ENCODE measurements around the gene OVCH1. TPM values are rescaled to one million over a fixed set of nuclear protein-coding genes. Genes with fewer than 3 reads are reported as not detected.

The OVCH1 gene
- total RNA-seq, 4 donors from 2014 or later = 0.17 to 0.78 TPM; not detected in 2

DNA sequence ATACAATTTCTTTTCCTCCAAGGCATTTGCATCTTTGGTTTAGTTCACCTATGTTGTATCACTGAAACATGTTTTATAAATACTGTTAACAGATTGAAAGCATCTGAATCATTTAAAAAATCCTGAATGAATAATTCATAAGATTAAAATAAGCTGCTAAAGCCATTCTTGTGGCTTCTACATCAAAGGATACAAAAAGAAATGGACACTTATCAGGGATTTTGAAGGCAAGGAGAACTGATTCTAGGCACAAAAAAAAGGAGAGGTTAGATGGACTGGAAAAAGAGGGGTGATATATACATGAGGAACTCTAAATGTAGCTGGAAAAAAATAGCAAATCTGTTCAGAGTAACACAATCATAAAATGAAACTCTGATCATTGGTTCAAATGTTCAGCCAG, 5.8 kb upstream of the OVCH1 start:
- H3K27me3 ChIP-seq = no peaks in the 10 kb centered on the region
- intact Hi-C loops (cut with DNase I) = no loop called here
- peaks cover 0 to 56% (median 12%) of the 10 kb centered on the region in 4 donors for H3K36me3 ChIP-seq
- no peak overlapping the region for H3K27ac ChIP-seq (replicated peaks in 1 of 4)
- TF ChIP-seq POLR2A (IDR thresholded peaks at IDR 0.05; ENCODE audit: low read depth) = no peak
- TF ChIP-seq EP300 (IDR thresholded peaks at IDR 0.05) = no peak
- no peak for TF ChIP-seq POLR2AphosphoS5 (IDR thresholded peaks at IDR 0.05)
- TF ChIP-seq, protein P1, sequence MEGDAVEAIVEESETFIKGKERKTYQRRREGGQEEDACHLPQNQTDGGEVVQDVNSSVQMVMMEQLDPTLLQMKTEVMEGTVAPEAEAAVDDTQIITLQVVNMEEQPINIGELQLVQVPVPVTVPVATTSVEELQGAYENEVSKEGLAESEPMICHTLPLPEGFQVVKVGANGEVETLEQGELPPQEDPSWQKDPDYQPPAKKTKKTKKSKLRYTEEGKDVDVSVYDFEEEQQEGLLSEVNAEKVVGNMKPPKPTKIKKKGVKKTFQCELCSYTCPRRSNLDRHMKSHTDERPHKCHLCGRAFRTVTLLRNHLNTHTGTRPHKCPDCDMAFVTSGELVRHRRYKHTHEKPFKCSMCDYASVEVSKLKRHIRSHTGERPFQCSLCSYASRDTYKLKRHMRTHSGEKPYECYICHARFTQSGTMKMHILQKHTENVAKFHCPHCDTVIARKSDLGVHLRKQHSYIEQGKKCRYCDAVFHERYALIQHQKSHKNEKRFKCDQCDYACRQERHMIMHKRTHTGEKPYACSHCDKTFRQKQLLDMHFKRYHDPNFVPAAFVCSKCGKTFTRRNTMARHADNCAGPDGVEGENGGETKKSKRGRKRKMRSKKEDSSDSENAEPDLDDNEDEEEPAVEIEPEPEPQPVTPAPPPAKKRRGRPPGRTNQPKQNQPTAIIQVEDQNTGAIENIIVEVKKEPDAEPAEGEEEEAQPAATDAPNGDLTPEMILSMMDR (IDR thresholded peaks at IDR 0.05) = no peak
- DNase-seq (ENCODE audit: extremely low spot score) = no peak
- no peak overlapping the region for H3K4me3 ChIP-seq
- no peaks in the 10 kb centered on the region for H3K4me1 ChIP-seq
- H3K9me3 ChIP-seq = no peaks in the 10 kb centered on the region

DNA sequence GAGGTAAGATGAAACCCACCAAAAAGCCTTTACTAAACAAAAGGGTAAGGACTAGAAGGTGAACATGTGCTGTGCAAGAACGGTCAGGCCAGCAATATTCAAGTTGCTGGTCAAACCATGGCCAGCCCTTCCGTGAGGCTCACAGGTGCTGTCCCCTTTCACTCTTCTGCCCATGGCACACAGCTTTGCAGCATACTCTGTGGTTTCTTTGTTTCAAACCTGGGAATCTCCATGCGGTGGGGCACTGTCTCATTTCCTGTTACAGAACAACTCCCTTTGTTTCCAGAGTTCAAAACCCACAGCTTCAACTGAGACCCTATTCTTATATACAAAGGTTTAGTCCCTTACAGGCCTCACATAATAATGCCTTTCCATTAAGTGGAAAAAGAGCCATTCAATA, 1.7 kb upstream of the OVCH1 start:
- peaks cover 0 to 21% (median 2%) of the 10 kb centered on the region in 4 donors for H3K36me3 ChIP-seq
- WGBS = 90% methylated on average over 3 of the region's 3 CpGs

DNA sequence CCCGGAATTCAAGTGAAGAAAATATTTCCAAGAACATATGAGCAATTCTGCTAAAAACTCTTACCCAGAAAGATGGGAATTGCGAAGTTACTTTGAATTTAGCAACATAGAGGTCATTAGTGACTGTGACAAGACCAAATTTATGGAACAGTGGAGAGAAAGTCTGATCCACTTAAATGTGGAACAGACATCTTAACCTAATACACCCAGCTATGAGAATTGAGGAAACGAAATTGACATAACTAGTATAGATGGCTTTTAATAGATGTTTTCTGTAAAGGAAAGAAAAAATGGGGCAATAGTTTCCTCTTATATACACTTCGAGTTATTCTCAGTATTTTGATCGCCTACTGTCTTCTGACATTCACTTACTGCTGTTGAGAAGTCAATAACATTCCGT, 4.6 kb downstream of the OVCH1 start:
- DNase-seq (ENCODE audit: extremely low spot score) = no peak
- intact Hi-C loops (cut with DNase I) = no loop called here
- TF ChIP-seq, protein P1 (IDR thresholded peaks at IDR 0.05) = no peak
- TF ChIP-seq EP300 (IDR thresholded peaks at IDR 0.05) = no peak
- H3K36me3 ChIP-seq = no peaks in the 10 kb centered on the region
- H3K9me3 ChIP-seq = no peaks in the 10 kb centered on the region
- no peak overlapping the region for H3K27ac ChIP-seq (replicated peaks in 1 of 4)
- H3K4me1 ChIP-seq = no peaks in the 10 kb centered on the region
- H3K27me3 ChIP-seq = no peaks in the 10 kb centered on the region
- 83% methylated on average over 6 of the region's 6 CpGs for WGBS
- H3K4me3 ChIP-seq = no peak overlapping the region

More for the DNA sequence above, 1.7 kb upstream of the OVCH1 start:
- TF ChIP-seq, protein P1 (IDR thresholded peaks at IDR 0.05) = no peak
- TF ChIP-seq POLR2A (IDR thresholded peaks at IDR 0.05; ENCODE audit: low read depth) = no peak
- no peak for TF ChIP-seq POLR2AphosphoS5 (IDR thresholded peaks at IDR 0.05)
- no peak for TF ChIP-seq EP300 (IDR thresholded peaks at IDR 0.05)
- H3K4me1 ChIP-seq = no peaks in the 10 kb centered on the region
- DNase-seq (ENCODE audit: extremely low spot score) = no peak
- H3K9me3 ChIP-seq = no peaks in the 10 kb centered on the region
- H3K27ac ChIP-seq (replicated peaks in 1 of 4) = no peak overlapping the region
- H3K27me3 ChIP-seq = no peaks in the 10 kb centered on the region
- intact Hi-C loops (cut with DNase I) = no loop called here
- H3K4me3 ChIP-seq = no peak overlapping the region

DNA sequence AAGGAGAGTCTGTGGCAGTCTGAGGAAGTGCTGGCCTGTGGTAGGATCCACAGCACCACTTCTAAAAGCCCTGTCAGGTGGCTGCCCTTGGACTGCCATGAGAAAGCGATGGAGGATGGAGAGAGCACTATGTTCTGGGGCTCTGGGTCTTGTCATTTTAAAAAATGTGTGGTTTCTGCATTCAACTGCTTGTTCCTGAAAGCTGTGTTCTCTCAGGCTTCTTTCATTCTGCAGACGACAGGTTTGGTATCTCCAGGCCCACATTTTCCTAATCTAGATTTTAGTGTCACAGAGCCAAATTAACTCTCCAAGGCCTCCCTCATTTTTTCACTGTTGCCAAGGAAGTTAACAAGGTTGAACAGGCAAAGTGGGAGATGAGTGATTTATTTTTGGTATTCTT, 10.5 kb downstream of the OVCH1 start:
- WGBS = 41% methylated on average over 2 of the region's 2 CpGs
- no peaks in the 10 kb centered on the region for H3K4me1 ChIP-seq
- intact Hi-C loops (cut with DNase I) = no loop called here
- no peaks in the 10 kb centered on the region for H3K27me3 ChIP-seq
- no peak overlapping the region for H3K4me3 ChIP-seq
- H3K27ac ChIP-seq (replicated peaks in 1 of 4) = no peak overlapping the region
- H3K9me3 ChIP-seq = no peaks in the 10 kb centered on the region
- peaks cover 0 to 9% (median 0%) of the 10 kb centered on the region in 4 donors for H3K36me3 ChIP-seq
- DNase-seq (ENCODE audit: extremely low spot score) = no peak
- TF ChIP-seq POLR2AphosphoS5 (IDR thresholded peaks at IDR 0.05) (no peak), EP300 (IDR thresholded peaks at IDR 0.05) (no peak), POLR2A (IDR thresholded peaks at IDR 0.05; ENCODE audit: low read depth) (no peak)
- TF ChIP-seq, protein P1 (IDR thresholded peaks at IDR 0.05) = no peak

- DNase-seq (ENCODE audit: extremely low spot score) = no peak
- TF ChIP-seq EP300 (IDR thresholded peaks at IDR 0.05) = no peak
- TF ChIP-seq, protein P1 (IDR thresholded peaks at IDR 0.05) = no peak
- TF ChIP-seq POLR2A (IDR thresholded peaks at IDR 0.05; ENCODE audit: low read depth) = no peak
- no peak for TF ChIP-seq POLR2AphosphoS5 (IDR thresholded peaks at IDR 0.05)
- H3K9me3 ChIP-seq = no peaks in the 10 kb centered on the region
- no peak overlapping the region for H3K4me3 ChIP-seq
- WGBS = 80% methylated on average over 4 of the region's 4 CpGs
- no peak overlapping the region for H3K27ac ChIP-seq (replicated peaks in 1 of 4)
- H3K27me3 ChIP-seq = no peaks in the 10 kb centered on the region
- intact Hi-C loops (cut with DNase I) = no loop called here
- H3K4me1 ChIP-seq = no peaks in the 10 kb centered on the region
- H3K36me3 ChIP-seq = no peaks in the 10 kb centered on the region
Observed at GRCh38 chr12:29463198-29463597, 34.3 kb downstream of the OVCH1 start.
